HG03025 (cell line): ENCODE results near the gene ABCB1.

Experiments
- ATAC-seq: cut with Tn5 transposase; IDR thresholded peaks from one replicate; pipeline ENCODE4 v1.9.1; 2021; ENCODE audit warnings: mild to moderate bottlenecking, moderate library complexity; ENCODE audit not compliant: unreplicated experiment, low FRiP score

The ABCB1 gene

DNA sequence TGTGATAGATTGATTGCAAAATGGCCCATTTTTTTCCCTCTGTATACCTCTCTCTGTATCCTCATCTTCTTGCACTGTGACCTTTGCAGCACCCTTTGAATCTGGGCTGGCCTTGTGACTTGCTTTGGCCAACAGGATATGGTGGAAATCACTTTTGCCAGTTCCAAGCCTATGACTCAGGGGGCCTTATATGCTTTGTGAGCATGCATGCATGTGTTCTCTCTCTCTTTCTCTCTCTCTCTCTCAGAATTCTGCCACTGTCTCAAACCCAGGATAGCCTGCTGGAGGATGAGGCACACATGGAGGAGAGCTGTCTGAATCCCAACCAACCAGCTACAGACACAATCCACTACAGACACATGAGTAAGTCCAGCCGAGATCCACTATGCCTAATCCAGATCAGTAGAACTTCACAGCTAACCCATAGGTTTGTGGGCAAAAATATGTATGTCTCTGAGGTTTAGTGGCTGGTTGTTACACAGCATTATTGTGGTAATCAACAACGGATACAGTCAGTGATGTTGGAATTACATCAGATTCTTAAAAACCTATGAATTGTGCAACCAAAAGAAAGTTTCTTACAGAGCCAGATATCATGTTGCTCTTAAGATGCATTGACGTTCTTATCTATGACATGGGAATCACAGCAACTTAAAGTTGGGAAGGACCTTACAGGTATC, 83.4 kb downstream of the ABCB1 start:
- no peak for ATAC-seq

DNA sequence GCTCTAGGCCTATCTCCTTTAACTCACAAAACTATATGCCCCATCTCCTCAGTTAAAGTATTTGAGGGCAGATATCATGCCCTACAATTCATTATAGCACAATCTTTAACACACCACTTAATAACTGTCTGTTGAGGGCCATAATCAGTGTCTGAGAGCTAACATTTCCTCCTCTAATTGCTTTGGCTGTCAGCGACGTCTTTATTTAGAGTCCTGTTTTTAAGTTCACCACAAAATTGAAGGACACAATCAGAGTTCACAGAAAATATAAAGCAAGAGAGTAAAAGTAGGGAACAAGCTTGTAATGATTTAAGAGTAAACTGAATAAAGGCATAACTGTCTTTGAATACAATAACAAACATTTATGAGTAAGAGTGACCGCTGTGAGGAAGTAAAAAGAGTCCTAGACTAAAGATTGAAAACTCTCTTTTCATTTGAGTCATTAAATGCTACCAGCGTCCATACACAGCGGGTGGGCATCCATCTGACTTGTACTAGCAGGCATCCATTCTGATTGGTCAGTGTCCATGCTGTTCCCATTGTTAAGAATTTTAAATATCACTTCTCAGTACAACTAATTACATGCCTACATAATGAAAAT, 86.8 kb downstream of the ABCB1 start:
- ATAC-seq, result no peak

DNA sequence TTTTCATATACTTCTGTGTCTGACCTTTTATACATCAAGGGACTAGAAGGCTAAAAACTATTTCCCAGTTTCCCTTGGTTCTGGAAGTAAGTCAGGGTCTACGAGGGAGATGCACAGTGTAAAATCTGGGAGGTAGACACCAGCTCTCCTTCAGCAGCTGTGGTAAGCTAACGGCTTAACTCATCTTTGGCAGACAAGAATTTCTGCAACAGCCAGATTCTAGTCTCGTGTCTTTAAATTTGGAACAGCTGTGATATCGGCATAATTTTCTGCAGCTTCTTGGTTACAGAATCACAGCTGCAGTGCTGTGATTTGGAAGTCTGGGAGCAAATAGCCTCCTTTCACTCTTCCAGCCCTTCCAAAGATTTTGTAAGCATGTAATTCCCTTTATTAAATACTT, 87.8 kb downstream of the ABCB1 start:
- ATAC-seq, result no peak

DNA sequence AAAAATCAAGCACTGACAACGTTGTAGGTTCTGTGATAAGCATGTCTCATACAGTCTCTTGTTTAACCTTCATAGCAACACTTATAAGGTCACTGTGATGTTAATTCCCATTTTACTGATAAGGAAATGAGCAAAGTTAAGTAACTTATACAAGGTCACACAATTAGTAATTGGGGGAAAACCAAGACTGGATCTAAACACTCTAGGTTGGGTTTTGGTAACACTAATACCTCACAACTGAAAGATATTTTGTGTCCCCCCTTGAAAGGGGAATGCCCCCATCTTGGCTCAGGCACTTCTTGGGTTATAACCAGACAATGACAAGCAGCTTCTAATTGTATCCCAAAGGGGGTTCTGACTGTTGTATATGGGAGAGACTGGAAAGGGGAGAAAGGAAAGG, 89.2 kb downstream of the ABCB1 start:
- ATAC-seq, result no peak

DNA sequence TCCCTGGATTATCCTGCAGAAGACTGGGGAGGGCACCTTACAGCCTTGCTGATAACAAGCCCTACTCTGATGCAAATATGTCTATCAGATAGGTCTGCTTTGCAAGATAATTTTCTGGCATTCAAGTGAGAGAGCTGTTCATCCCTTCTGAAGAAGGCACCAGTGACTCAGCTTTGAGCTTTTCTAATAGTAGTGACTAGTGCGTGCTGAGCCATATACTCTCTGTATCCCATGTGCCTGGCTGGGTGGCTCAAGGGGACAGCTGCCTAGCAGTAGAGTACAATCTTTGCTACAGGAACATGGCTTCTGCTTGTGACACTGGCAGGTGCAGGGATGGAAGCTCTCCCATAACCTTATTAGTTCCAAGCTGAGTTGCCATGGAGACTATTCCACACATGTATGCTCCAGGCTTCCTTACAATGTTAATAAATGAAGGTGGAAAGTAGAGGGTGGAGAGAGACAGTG, 90.2 kb downstream of the ABCB1 start:
- ATAC-seq, result no peak

DNA sequence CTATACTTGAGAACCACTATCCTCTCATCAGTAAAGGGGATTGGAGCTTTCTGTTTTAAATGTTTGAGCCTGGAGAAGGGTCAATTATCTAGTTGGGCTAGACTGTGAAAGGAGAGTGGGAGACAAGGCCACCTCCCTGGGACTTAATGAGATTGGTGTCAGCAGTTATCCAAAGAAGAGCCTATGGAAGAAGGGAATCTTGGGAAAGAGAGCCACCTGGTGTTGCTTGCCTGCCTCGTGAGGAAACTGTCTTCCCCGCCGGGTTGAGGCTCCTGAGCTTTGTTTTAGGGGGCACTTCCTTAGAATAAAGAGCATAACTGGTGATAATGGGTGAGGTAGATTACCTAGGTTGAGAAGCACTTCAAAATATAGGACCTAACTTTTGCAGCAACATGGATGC, 93.2 kb downstream of the ABCB1 start:
- no peak for ATAC-seq

DNA sequence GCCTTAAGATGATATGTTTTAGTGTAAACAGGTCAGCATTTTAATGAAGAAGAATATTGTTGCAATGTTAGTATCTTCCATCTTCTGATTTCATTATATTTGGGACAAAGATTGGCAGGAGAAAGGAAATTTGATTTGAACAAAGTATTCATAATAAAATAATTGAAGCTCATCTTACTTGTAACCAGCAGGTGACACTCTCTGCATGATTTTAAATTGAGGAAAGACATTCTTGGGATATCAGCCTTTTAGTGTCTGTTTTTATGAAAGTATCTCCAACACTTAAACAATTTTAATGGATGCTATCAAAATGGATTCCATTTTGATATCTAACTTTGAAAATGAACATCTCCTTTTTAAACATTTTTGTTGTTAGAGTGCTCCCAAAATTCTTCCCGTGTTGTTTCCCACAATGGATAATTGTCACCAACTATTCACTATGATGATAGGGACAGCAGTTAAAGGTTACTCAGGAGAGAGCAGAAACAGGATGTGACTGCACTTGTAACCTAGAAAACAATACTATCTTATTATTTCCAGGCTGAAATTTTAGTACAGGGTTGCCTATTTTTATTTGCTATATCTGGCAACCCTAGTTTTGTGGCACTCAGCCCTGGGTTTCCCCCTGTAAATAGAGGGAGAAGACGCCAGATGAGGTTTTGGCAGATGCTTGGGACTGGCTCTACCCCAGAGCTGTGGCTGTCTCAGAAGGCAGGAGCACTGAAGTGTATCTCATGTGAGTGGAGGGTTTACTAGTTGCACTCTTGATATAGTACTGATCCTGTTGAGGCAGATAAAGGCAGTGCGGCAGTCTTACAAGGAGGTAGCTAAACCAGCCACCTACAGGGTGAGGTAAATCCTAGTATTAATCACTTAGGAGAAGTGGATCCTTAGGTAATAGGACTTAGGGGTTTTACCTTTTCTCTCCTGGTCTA, 94.2 kb downstream of the ABCB1 start:
- ATAC-seq, result no peak

DNA sequence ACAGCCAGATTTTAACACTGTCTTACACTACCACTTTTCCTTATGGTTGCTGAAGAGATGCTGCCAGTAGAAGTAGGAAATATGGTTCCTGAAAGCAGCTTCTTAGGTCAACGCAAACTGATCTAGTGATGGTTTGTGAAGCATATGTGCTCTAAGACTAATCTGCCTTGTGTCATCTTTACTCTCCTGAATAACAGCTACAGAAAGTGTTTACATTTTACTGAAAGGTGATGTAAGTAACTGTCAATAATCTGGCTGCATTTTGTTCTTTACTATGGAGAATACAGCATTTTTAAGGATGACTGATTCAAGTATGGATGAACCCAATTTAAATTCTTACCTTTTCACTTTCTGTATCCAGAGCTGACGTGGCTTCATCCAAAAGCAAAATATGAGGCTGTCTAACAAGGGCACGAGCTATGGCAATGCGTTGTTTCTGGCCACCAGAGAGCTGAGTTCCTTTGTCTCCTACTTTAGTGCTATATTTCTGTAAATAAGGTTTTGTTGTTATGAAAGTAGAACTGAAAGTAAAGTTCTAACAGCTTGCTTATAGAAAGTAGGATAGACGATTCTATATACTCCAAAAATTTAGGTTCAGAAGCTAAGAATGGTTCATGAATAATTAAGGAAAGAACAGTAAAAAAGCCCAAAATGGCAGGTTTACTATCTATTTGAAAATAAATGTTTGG, 95.0 kb downstream of the ABCB1 start:
- peak; percentile 58 for ATAC-seq

DNA sequence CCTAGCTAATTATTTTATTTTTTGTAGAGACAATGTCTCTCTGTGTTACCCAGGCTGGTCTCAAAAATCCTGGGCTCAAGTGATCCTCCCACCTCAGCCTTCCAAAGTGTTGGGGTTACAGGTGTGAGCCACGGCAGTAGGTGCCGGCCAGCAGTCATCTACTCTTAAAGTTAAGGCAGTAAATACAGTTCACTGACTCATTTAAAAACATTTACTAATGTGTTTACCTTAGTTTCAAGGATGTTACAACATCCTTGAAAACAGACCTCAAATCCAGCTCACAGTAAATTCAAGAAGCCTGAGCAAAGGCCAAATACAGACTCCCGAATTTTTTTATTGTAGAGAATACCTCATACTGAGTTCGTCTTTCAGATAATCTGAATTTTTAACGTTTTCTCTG, 95.6 kb downstream of the ABCB1 start:
- ATAC-seq, result no peak

DNA sequence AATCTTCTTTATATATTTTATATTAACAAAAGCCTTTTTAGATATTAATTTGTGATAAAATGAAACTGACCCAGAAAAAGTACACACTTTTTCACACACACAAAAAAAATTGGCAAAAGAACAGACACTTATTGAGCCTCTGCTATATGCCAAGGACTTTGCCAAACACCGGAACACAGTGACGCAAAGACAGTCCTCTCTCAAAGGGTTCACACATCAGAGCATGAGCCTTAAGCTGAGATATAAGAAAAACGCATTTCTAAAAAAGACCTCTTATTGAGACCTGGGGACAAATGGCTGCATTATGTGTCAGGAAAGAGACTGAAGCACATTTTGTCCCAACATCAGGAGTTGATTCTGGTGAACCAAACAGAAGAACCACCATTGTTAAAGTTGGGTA, 101.2 kb downstream of the ABCB1 start:
- ATAC-seq, result no peak

DNA sequence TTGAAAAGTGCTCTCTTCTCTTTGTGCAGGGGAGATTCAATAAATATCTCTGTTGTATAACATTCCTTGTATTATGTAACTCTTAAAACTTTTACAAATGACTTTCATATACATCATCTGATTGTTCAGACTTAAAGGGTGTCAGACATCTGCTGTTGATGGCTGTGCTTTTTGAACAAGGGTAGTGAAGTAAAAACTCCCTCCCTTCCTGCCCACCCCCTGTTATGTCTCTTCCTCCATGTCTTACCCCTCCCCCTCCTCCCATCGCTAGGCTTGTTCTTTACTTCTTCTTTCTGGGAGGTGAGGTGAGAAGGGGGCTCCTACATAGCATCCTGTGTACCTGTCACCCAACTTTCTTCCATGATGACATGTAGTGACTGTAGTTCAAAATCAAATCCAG, 101.8 kb downstream of the ABCB1 start:
- no peak for ATAC-seq

DNA sequence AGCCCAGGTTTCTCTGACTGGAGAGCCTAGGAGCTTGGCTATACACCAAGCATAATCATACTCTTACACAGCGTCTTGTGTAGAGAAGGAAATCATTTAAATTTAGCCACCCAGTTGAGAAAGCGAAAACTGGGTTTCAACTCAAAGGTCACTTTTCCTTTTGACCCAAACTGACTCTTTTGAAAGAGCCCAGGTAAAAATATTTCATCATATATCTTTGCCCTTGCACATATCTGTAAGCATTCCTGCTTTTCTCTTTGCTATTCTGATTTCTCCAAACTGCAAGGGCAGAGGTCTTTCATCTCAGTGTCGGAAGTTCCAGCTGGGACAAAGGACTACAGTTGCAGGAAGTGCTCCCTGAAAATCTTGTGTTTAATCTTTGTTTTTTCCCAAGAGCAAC, 103.2 kb downstream of the ABCB1 start:
- ATAC-seq, result no peak

DNA sequence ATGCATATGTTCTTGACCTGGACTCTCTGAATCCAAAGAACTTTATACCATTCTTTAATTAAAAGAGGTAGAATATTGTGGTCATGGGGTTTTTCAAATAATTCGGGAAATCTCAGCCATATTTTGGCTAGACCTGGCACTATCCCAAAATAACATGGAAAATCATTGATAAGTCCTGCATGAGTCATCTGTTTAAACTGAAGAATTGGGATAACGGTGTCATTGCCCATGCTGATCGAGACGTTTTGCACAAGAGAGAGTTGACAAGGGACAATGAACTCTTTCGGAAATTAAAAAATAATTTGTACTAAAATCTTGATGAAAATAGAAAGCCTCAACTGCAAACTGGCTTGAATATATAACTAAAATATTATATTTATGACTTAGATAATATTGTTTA, 105.3 kb downstream of the ABCB1 start:
- ATAC-seq, result no peak

DNA sequence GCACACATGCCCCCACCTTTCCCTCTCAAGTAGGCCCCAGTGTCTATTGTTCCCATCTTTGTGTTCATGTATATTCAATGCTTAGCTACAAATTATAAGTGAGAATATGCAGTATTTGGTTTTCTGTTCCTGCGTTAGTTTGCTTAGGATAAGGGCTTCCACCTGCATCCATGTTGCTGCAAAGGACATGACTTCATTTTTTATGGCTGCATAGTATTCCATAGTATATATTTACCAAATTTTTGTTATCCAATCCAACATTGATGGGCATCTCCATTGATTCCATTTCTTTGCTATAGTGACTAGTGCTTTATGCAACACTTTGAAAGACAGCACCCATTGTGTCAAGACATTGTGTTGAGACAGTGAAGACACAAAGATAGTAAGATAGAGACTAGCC, 106.2 kb downstream of the ABCB1 start:
- ATAC-seq, result no peak

DNA sequence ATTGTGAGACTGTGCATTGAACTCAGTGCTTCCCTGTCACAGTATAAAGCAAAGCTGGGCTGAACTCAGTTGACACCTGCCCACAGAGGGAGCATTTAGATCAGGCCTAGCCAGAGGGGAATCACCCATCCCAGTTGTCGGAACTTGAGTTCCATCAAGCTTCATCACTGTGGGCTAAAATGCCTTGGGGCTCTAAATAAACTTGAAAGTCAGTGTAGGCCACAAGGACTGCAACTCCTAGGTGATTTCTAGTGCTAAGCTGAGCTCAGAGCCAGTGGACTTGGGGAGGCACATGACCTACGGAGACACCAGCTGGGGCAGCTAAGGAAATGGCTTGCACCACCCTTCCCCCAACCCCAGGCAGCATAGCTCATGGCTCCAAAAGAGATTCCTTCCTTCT, 117.6 kb downstream of the ABCB1 start:
- no peak for ATAC-seq

DNA sequence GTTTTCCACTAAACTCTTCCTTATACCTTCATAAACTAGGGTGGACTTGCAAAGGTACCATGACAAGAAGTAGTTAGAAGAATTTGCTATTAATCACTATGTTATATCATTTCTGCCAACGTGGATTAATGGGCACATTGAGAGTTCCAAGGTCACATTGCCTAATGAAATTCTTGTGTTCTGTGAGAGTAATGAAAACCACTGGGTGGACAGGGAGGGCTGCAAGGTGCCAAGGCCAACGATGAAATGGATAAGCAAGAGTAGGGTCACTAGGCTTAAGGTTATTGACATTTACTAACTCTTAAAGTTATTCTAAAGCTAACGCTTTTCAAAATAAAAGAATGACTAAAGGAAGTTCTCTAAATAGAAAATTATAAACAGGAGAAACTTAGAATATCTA, 118.6 kb downstream of the ABCB1 start:
- ATAC-seq, result no peak

DNA sequence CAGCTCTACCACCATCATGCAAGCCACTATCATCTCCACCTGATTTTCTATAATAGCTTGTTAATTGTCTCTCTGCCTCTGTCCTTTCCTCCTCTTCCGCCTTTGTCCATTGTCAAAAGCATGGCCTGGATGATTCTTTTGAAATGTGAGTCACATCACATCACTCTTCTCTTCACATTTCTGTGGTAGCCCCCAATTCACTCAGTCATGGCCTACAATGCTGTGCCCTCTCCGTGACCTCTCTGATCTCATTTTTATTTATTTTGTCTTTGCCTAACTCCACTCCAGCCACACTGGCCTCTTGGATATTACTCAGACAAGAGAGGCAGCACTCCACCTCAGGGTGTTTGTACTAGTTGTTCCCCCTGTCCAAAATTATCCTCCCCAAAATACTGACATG, 120.3 kb downstream of the ABCB1 start:
- ATAC-seq, result no peak

DNA sequence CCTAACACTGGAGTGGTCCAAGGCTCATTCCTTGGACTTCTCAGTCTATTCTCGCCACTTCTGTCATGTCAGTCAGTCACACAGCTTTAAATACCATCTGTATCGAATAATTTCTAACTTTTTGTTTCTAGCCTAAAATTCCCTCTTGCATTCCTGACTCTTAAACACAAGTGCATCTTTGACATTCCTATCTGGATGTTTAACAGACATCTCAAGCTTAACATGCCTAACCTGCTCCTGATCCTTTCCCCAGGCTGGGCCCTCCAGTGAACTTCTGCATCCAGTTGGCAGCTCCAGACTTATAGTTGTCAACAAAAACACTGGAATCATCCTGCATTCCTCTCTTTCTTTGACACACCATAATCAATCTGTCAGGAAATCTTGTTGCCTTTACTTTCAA, 120.7 kb downstream of the ABCB1 start:
- ATAC-seq, result no peak

DNA sequence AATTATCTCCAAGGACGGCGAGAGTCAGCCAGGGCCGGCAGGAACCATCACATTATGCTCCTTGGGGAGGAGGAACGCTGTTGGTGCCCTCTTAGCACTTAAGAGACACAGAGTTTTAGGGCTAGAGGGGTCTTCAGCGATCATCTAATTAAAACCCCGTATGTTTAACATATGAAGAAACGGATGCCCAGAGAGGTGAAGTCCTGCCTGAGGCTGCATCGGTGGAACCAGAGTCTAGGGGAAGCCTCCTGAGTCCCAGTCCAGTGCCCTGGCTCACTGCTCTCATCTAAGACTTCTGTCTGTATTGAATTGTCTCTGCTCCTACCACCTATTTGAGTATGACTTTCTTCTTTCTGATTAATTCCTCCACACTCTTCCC, 124.5 kb downstream of the ABCB1 start:
- ATAC-seq, result no peak

DNA sequence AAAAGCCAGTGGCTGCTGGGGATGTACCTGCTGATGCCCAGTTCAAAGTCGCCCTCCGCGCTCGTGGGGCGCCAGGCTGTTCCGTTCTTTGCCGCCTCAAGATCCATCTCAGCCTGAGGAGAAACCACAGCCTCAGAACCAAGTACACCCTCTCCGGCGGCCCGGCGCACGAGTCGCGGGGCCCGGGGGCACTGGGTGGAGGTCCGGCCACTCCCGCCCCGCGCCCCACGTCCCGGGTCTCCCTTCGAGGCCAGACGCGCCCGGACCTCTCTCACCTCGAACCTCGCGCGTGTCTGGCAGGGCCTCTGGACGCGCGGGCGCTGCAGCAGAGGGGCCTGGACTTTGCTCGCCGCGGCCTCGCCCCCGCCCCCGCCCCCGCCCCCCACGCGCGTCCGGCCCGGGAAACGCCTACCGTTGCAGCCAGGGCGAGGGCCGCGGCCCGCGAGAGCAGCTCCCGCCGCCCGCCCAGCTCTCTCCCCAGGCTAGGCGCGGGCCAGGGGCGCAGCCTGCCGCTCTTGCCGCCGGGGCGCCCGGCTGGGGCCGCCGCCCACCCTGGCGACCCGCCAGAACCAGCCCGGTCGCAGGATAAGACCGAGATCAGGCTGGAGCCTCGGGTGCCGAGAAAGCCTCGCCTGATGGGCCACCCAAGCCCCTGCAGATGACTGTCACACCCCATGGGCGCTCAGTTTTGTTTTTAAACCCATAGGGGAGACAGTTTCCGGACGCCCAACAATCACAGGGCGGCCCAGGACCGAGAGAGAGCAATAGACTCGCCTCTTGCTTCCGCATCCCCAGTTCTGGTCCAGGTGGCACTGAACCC, 125.1 kb downstream of the ABCB1 start, which contains the start of gene ABCB4:
ABCB4 (minus strand) TSS at position 322 of the 820 bp plus-strand sequence; CDS start at position 107, 215 bp downstream.
- no peak for ATAC-seq
